ENCODE measurements around the gene EREG. TPM values are rescaled to one million over a fixed set of nuclear protein-coding genes. Genes with fewer than 3 reads are reported as not detected.

The EREG gene
- total RNA-seq, 1 experiment from 2014 or later, result not detected

DNA sequence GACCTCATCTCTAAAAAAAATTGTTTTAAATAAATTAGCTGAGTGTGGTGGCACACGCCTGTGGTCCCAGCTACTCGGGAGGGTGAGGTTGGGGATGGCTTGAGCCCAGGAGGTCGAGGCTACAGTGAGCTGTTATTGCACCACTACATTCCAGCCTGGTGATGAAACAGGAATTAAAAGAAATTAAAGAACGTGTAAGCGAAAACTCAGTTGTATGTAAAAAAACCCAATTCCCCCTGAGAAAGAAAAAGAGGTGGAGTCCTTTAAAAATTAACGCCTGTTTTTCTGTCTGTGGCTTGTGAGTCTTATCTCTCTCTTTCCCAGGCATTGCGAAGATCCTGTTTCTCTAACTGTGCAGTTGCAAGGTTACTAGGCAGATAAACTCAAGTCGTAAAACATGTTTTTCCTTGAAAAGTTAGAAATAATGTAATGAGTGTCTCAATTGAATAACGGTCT is 34.6 kb upstream of the EREG start:
- Mint-ChIP-seq H3K4me1 (peaks cover 6 to 7% of the 10 kb centered on the region in 2 experiments; a peak in 3 of 4 replicates), H3K36me3 (ENCODE audit: insufficient read depth in 1 of 3, low read depth in 3 of 3) (peaks cover 0 to 8% (median 0%) of the 10 kb centered on the region in 3 experiments; a peak in 1 of 7 replicates), H3K9me3 (peaks cover 0 to 10% of the 10 kb centered on the region in 2 experiments; a peak in 2 of 5 replicates), H3K27me3 (ENCODE audit: low read depth) (no peaks in the 10 kb centered on the region), H3K27ac (no peak overlapping the region), H3K4me3 (no peak overlapping the region)
- Histone ChIP-seq H3K4me2 (ENCODE audit: insufficient read depth, insufficient read length, low read length) (no peak overlapping the region), H3K27ac (ENCODE audit: insufficient read length, low read depth, low read length) (no peak overlapping the region), H3K9me3 (ENCODE audit: control insufficient read depth, low read depth, low read length) (no peaks in the 10 kb centered on the region), H3K9ac (ENCODE audit: extremely low read depth, insufficient read length, low read length) (no peak overlapping the region), H4K8ac (replicated peaks; ENCODE audit: insufficient read length, low read depth, low read length) (no peak overlapping the region), H2BK120ac (ENCODE audit: low read depth, low read length, poor library complexity, severe bottlenecking) (no peak overlapping the region), H3K27me3 (ENCODE audit: insufficient read depth, low read length) (no peaks in the 10 kb centered on the region), H3K18ac (ENCODE audit: insufficient read length, low read depth, low read length) (no peak overlapping the region), H3K79me1 (ENCODE audit: insufficient read depth, low read depth, low read length, poor library complexity, severe bottlenecking) (no peaks in the 10 kb centered on the region), H2AFZ (ENCODE audit: low read length) (no peak overlapping the region), H3K4ac (ENCODE audit: low read depth, low read length) (no peak overlapping the region), H4K20me1 (ENCODE audit: control insufficient read depth, insufficient read depth, insufficient read length) (no peaks in the 10 kb centered on the region), H3T11ph (ENCODE audit: low read length) (no peak overlapping the region), H3K23me2 (ENCODE audit: insufficient read length, low read depth, low read length, poor library complexity, severe bottlenecking) (no peaks in the 10 kb centered on the region), H3K14ac (ENCODE audit: insufficient read depth, low read length) (no peak overlapping the region), H3K56ac (ENCODE audit: insufficient read length, low read depth, low read length) (no peak overlapping the region), H2BK12ac (ENCODE audit: insufficient read length, low read depth, low read length) (no peak overlapping the region), H3K23ac (ENCODE audit: insufficient read length, low read depth, low read length) (no peak overlapping the region), H4K91ac (ENCODE audit: insufficient read length, low read depth, low read length) (no peak overlapping the region), H2AK5ac (ENCODE audit: insufficient read length, low read length) (no peak overlapping the region), H4K5ac (ENCODE audit: insufficient read length, low read depth, low read length) (no peak overlapping the region), H2BK20ac (ENCODE audit: low read depth, low read length, poor library complexity, severe bottlenecking) (no peak overlapping the region), H3K4me1 (ENCODE audit: insufficient read depth, low read length) (no peaks in the 10 kb centered on the region), H2BK5ac (ENCODE audit: insufficient read length, low read length) (no peak overlapping the region), H3K79me2 (ENCODE audit: insufficient read depth, low read length) (no peaks in the 10 kb centered on the region), H2BK15ac (ENCODE audit: low read depth, low read length) (no peak overlapping the region)
- WGBS (ENCODE audit: extremely low coverage, insufficient read length, low lambda C conversion rate), result no CpG with 5 or more reads among the region's 9 CpGs
- no peak for DNase-seq
- TF ChIP-seq, protein P1, sequence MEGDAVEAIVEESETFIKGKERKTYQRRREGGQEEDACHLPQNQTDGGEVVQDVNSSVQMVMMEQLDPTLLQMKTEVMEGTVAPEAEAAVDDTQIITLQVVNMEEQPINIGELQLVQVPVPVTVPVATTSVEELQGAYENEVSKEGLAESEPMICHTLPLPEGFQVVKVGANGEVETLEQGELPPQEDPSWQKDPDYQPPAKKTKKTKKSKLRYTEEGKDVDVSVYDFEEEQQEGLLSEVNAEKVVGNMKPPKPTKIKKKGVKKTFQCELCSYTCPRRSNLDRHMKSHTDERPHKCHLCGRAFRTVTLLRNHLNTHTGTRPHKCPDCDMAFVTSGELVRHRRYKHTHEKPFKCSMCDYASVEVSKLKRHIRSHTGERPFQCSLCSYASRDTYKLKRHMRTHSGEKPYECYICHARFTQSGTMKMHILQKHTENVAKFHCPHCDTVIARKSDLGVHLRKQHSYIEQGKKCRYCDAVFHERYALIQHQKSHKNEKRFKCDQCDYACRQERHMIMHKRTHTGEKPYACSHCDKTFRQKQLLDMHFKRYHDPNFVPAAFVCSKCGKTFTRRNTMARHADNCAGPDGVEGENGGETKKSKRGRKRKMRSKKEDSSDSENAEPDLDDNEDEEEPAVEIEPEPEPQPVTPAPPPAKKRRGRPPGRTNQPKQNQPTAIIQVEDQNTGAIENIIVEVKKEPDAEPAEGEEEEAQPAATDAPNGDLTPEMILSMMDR (conservative IDR thresholded peaks at IDR 0.05), result no peak
